CD14-positive monocyte (primary cell): Measurements from ENCODE around the gene IL5. TPM values are rescaled to one million over a fixed set of nuclear protein-coding genes. Genes with fewer than 3 reads are reported as not detected.

Source experiments
- DNase-seq, 3 donors: peaks; one replicate each; pipeline ENCODE4 v3.0.0-alpha.2; 2011 to 2022
- H2AFZ ChIP-seq: 2 replicates; pipeline ENCODE4 v1.6.0; 2012; ENCODE audit warnings: mild to moderate bottlenecking, low read depth, low read length, inconsistent platforms; ENCODE audit not compliant: insufficient read depth, poor library complexity, severe bottlenecking
- H3K27ac ChIP-seq, 2 donors: 1 replicate in 1 of 2; 2 replicates in 1 of 2; pipeline ENCODE4 v1.5.1; 2012 to 2013; ENCODE audit warnings: low read length in 2 of 2, control low read depth in 1 of 2, inconsistent platforms in 1 of 2, low read depth in 1 of 2, mild to moderate bottlenecking in 1 of 2
- H3K27me3 ChIP-seq, 2 donors: one replicate each; pipeline versions ENCODE4 v1.6.0 to v1.6.1; 2011 to 2013; ENCODE audit warnings: low read length in 2 of 2; ENCODE audit not compliant: control insufficient read depth in 2 of 2, insufficient read depth in 2 of 2
- H3K36me3 ChIP-seq, 2 donors: replicated peaks in 1 of 2; 1 replicate in 1 of 2; 2 replicates in 1 of 2; pipeline versions ENCODE4 v1.5.1 to v1.6.1; 2012 to 2013; ENCODE audit warnings: low read length in 2 of 2, control low read depth in 1 of 2, inconsistent platforms in 1 of 2, mild to moderate bottlenecking in 1 of 2; ENCODE audit not compliant: insufficient read depth in 2 of 2, control insufficient read depth in 1 of 2
- H3K4me1 ChIP-seq, 2 donors: 1 replicate in 1 of 2; 2 replicates in 1 of 2; pipeline versions ENCODE4 v1.5.1 to v1.6.1; 2012 to 2013; ENCODE audit warnings: low read length in 2 of 2, control low read depth in 1 of 2, inconsistent platforms in 1 of 2, mild to moderate bottlenecking in 1 of 2, moderate library complexity in 1 of 2; ENCODE audit not compliant: insufficient read depth in 2 of 2, control insufficient read depth in 1 of 2
- H3K4me2 ChIP-seq: replicated peaks from 2 replicates; pipeline ENCODE3; 2012; ENCODE audit warnings: low read length, moderate library complexity, mild to moderate bottlenecking; ENCODE audit not compliant: poor library complexity, severe bottlenecking; ENCODE audit errors: extremely low read depth
- H3K4me3 ChIP-seq, 3 experiments: fragments of 200-600 bp in 1 of 3; sonication (generic) in 1 of 3; replicated peaks in 1 of 3; 1 replicate in 2 of 3; 2 replicates in 1 of 3; pipeline ENCODE4 v1.5.1; 2011 to 2013; ENCODE audit warnings: low read length in 3 of 3, mild to moderate bottlenecking in 3 of 3, control low read depth in 2 of 3, low read depth in 2 of 3, inconsistent platforms in 1 of 3, moderate library complexity in 1 of 3
- H3K79me2 ChIP-seq: 2 replicates; pipeline ENCODE4 v1.6.0; 2012; ENCODE audit warnings: mild to moderate bottlenecking, control low read depth, inconsistent platforms, low read length, moderate library complexity; ENCODE audit not compliant: insufficient read depth
- H3K9ac ChIP-seq: 2 replicates; pipeline ENCODE4 v1.6.0; 2017; ENCODE audit warnings: low read length, mild to moderate bottlenecking; ENCODE audit not compliant: insufficient read depth, poor library complexity, severe bottlenecking
- H3K9me3 ChIP-seq, 2 donors: replicated peaks in 1 of 2; 1 replicate in 1 of 2; 2 replicates in 1 of 2; pipeline versions ENCODE4 v1.5.1 to v1.6.1; 2012 to 2013; ENCODE audit warnings: low read length in 2 of 2, control low read depth in 1 of 2; ENCODE audit not compliant: control insufficient read depth in 1 of 2, insufficient read depth in 1 of 2
- H4K20me1 ChIP-seq: 2 replicates; pipeline ENCODE4 v1.6.0; 2012; ENCODE audit warnings: mild to moderate bottlenecking, low read length, control low read depth, moderate library complexity; ENCODE audit not compliant: insufficient read depth
- H3K27ac Mint-ChIP-seq, 7 donors: one replicate each; pipeline ENCODE4 v1.8.0; 2020; ENCODE audit warnings: mild to moderate bottlenecking in 7 of 7, mixed read lengths in 7 of 7, moderate library complexity in 6 of 7, inconsistent platforms in 2 of 7
- H3K27me3 Mint-ChIP-seq, 3 donors: one replicate each; pipeline ENCODE4 v1.8.0; 2021 to 2022; ENCODE audit warnings: low read depth in 3 of 3, mild to moderate bottlenecking in 3 of 3, mixed read lengths in 3 of 3, moderate library complexity in 3 of 3, inconsistent platforms in 1 of 3
- H3K36me3 Mint-ChIP-seq, 2 donors: one replicate each; pipeline ENCODE4 v1.8.0; 2020; ENCODE audit warnings: mixed read lengths in 2 of 2, inconsistent platforms in 1 of 2, mild to moderate bottlenecking in 1 of 2
- H3K4me1 Mint-ChIP-seq: one replicate; pipeline ENCODE4 v1.8.0; 2020; ENCODE audit warnings: mild to moderate bottlenecking, mixed read lengths
- H3K4me3 Mint-ChIP-seq, 2 donors: one replicate each; pipeline ENCODE4 v1.8.0; 2020; ENCODE audit warnings: mild to moderate bottlenecking in 2 of 2, mixed read lengths in 2 of 2, moderate library complexity in 1 of 2
- H3K9me3 Mint-ChIP-seq, 7 donors: one replicate each; pipeline ENCODE4 v1.8.0; 2020 to 2022; ENCODE audit warnings: mixed read lengths in 7 of 7, mild to moderate bottlenecking in 6 of 7, moderate library complexity in 6 of 7, inconsistent platforms in 2 of 7
- WGBS: methylation state at CpG from one replicate; pipeline ENCODE4 v1.1.5; 2013; ENCODE audit warnings: missing lambda C conversion rate; ENCODE audit not compliant: insufficient coverage; 5-methylcytosine and 5-hydroxymethylcytosine counted together
- intact Hi-C, 2 donors: fragments of 100-400 bp; cut with micrococcal nuclease; formaldehyde crosslinking; loops; one replicate each; pipeline versions ENCODE4 v1.15.0 to v1.15.1; 2023
- polyA plus RNA-seq, 3 donors: library from polyadenylated mRNA; depleted of rRNA in 1 of 3; unstranded in 2 of 3; stranded (reverse) in 1 of 3; fragments of 300-500 nt in 2 of 3; fragments of >200 nt in 1 of 3; fragmentation: Illumina TruSeq in 2 of 3; gene quantifications; 1 replicate in 2 of 3; 2 replicates in 1 of 3; pipeline ENCODE4 v1.2.3, GENCODE V29; 2012 to 2021
- TF ChIP-seq, protein P1 (sequence below): fragments of 200-600 bp; IDR thresholded peaks from one replicate; pipeline ENCODE4 v1.8.0; 2022; ENCODE audit warnings: antibody characterized with exemption, mild to moderate bottlenecking

Gene IL5
- polyA plus RNA-seq, 3 donors = not detected

DNA sequence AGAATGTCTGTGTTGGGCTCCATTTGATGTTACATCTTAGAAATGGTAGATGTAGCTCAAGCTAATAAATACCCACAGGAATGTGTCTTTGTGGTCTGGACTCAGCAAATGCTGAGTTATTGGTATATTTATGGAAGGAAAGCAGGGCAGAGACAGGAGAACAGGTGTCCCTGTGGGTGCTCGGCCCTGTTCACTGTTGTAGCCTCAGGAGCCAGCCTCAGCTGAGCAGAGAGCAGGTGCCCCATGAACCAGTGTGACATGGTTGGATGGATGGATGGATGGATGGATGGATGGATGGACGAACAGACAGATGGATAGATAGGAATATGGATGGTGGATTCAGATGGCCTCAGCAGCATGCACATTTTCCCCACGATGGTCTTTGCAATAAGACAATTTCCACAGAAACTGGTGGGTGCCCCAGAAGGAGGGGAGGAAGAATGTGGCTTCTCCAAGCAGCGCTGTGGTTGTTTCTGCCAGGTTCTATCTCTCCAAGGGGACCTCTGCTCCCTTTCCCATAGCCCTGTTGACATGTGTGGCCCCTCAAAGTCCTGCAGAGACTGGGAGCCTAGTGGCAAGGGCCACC, 44.5 kb downstream of the IL5 start:
- H2AFZ ChIP-seq = no peak overlapping the region
- no peak overlapping the region for H3K4me2 ChIP-seq
- no peak overlapping the region for H3K9ac ChIP-seq
- H3K36me3 ChIP-seq = no peaks in the 10 kb centered on the region
- no peak for DNase-seq
- peaks cover 43 to 53% of the 10 kb centered on the region in 2 donors for H3K4me1 ChIP-seq
- no peaks in the 10 kb centered on the region for H3K9me3 ChIP-seq
- Mint-ChIP-seq H3K4me3 (no peak overlapping the region), H3K27ac (no peak overlapping the region), H3K4me1 (peaks cover 51% of the 10 kb centered on the region), H3K36me3 (peaks cover 0 to 2% of the 10 kb centered on the region in 2 donors), H3K27me3 (peaks cover 0 to 3% (median 0%) of the 10 kb centered on the region in 3 donors), H3K9me3 (no peaks in the 10 kb centered on the region)
- peak overlapping the region in 1 of 2 donors; percentile 33 for H3K27ac ChIP-seq
- intact Hi-C loops = loop anchor here (5.0 to 10.0 kb wide), 2 partner anchors 36 to 204 kb away; partner anchors contain the start of gene SLC22A4 (in 1 of the 2)
- 93% methylated on average over 2 of the region's 4 CpGs for WGBS
- H4K20me1 ChIP-seq = no peaks in the 10 kb centered on the region
- no peaks in the 10 kb centered on the region for H3K27me3 ChIP-seq
- peaks cover 14% of the 10 kb centered on the region for H3K79me2 ChIP-seq
- no peak overlapping the region for H3K4me3 ChIP-seq
- TF ChIP-seq, protein P1, sequence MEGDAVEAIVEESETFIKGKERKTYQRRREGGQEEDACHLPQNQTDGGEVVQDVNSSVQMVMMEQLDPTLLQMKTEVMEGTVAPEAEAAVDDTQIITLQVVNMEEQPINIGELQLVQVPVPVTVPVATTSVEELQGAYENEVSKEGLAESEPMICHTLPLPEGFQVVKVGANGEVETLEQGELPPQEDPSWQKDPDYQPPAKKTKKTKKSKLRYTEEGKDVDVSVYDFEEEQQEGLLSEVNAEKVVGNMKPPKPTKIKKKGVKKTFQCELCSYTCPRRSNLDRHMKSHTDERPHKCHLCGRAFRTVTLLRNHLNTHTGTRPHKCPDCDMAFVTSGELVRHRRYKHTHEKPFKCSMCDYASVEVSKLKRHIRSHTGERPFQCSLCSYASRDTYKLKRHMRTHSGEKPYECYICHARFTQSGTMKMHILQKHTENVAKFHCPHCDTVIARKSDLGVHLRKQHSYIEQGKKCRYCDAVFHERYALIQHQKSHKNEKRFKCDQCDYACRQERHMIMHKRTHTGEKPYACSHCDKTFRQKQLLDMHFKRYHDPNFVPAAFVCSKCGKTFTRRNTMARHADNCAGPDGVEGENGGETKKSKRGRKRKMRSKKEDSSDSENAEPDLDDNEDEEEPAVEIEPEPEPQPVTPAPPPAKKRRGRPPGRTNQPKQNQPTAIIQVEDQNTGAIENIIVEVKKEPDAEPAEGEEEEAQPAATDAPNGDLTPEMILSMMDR = no peak

DNA sequence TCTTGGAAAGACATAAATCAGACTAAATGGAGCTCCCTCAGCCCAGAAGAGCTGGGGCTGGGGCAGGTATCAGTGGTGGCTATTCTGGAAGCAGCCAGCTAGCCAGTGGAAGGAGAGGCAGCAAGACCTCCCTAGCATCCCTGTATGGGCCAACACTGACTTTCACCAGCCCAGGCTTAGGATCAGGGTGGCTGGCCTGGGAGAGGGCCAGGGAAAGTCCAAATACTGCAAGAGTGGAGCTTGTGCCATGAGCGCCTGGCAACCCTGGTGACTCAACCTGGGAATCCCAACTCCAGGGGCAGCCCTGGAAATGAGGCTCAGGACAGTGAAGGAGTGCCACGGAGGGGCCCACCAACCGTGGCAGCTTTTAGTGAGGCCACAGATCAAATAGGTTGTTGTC, 45.2 kb downstream of the IL5 start:
- peaks cover 44 to 59% of the 10 kb centered on the region in 2 donors for H3K4me1 ChIP-seq
- Mint-ChIP-seq H3K36me3 (peaks cover 0 to 3% of the 10 kb centered on the region in 2 donors), H3K27me3 (peaks cover 0 to 2% (median 0%) of the 10 kb centered on the region in 3 donors), H3K27ac (peak overlapping the region in 3 of 7 donors; percentile 6 to 92 (median 65)), H3K4me3 (no peak overlapping the region), H3K4me1 (peaks cover 57% of the 10 kb centered on the region), H3K9me3 (no peaks in the 10 kb centered on the region)
- H3K36me3 ChIP-seq = no peaks in the 10 kb centered on the region
- no peak overlapping the region for H3K4me3 ChIP-seq
- peak in 2 of 3 donors; percentile 34 to 93 for DNase-seq
- TF ChIP-seq, protein P1 = no peak
- no peaks in the 10 kb centered on the region for H3K27me3 ChIP-seq
- peak overlapping the region in 1 of 2 donors; percentile 33 for H3K27ac ChIP-seq
- intact Hi-C loops = loop anchor here (5.0 to 10.0 kb wide), 2 partner anchors 36 to 203 kb away; partner anchors contain the start of gene SLC22A4 (in 1 of the 2)
- H3K9ac ChIP-seq = no peak overlapping the region
- H2AFZ ChIP-seq = no peak overlapping the region
- 97% methylated on average over 3 of the region's 3 CpGs for WGBS
- H3K79me2 ChIP-seq = peaks cover 21% of the 10 kb centered on the region
- no peaks in the 10 kb centered on the region for H4K20me1 ChIP-seq
- H3K4me2 ChIP-seq = no peak overlapping the region
- no peaks in the 10 kb centered on the region for H3K9me3 ChIP-seq
